GM19240 (cell line): ENCODE measurements around the gene BTF3.

Source experiments
- DNase-seq: peaks from one replicate; pipeline ENCODE4 v3.0.0; 2011; ENCODE audit warnings: low spot score; ENCODE audit not compliant: insufficient read length

Gene BTF3

DNA sequence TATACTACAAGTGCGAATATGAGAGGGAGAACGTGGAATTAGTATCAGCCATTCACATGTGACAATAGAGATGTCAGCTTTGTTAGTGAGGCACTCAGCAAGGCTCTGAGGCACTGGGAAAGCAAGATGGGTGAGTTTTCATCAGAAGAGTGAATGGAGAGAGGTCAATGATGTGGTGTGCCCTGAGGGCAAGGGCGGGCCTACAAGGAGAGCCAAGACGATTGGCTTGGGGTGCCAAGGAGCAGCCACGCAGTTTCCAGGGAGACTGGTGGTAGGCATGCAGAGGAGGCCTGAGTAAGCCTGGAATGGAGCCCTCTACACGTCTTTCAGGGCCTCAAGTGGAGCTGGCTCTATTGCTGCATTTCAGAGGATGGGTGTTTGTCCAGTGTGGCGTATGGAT lies 24.7 kb downstream of the BTF3 start:
- no peak for DNase-seq

DNA sequence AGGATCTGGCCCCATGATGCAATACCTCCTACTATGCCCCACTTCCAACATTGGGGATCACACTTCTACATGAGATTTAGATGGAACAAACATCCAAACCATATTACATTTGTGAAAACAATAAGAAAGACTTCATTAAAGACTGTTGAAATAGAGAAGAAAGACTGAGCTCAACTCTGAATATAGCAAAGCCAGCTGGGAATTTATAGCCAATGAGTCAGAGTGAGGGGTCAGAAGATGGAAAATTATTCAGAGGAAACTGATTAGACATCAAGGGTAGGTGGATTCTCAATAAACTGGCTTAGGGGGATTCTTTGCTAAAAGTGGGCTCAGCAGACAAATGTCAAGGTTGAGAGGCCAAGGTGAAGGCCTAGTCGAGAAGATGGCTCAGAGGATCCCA lies 25.6 kb downstream of the BTF3 start:
- no peak for DNase-seq

DNA sequence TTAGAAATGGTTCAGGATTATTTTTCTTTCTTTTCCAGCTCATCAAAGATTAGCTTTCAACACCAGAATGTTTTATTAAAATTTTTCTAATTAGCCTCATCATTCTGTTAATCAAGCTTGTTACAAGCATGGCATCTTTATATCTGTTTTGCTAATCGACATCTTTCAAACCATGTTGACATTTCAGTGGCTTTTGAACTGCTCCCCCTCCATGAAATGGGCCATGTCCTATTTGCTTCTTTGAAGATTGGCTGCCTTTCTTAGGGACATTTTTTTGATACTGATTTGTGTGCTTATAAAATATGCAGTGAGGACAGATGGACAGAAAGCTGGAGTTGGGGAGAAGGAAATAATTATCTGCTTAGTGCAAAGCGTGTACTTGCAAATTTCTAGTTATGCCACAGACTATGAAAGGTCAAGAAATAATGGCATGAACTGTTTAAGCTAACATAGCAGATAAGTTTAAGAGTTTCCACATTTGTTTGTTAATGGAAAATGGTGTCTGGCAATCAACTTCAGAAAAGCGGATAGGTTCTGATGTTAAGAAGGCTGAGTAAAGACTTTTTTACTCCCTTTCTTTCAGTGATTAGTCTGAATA lies 27.5 kb downstream of the BTF3 start:
- DNase-seq: no peak

DNA sequence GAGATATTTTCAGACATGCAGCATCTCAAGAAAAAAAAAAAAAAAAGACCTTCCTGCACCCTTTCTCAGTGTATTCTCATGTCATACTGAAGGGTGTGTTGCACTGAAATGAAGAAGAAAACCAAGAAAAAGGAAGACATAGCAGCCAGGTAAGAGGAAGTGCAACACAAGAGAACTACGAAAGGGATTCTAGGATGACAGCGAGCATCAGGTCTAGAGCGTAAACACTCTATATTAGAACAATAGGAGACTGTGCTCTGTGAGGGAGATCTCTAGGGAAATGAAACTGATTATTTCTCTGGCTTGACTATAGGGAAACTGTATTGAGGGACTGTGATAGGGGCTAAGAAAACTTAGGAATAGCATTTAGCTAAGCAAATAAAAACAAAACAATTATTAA lies 30.0 kb downstream of the BTF3 start:
- DNase-seq: no peak

DNA sequence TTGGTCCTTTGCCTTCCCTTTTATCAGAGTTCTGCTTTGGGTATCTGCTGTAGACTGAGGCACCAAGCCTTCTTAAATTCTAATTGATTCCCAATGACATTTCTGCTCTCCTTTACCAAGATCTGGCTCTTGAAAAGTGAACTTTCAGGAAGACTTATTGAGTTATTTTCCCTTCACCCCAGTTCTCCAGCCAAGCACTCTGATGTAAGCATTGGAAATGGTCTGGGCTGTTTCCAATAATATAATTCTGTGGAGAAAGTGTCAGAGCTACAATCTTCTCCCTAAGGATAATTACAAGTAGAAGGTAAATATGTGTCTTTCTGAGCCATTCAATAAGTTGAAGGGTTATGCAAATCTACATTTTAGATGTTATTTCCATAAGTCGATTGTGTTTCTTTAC lies 30.8 kb downstream of the BTF3 start:
- no peak for DNase-seq

DNA sequence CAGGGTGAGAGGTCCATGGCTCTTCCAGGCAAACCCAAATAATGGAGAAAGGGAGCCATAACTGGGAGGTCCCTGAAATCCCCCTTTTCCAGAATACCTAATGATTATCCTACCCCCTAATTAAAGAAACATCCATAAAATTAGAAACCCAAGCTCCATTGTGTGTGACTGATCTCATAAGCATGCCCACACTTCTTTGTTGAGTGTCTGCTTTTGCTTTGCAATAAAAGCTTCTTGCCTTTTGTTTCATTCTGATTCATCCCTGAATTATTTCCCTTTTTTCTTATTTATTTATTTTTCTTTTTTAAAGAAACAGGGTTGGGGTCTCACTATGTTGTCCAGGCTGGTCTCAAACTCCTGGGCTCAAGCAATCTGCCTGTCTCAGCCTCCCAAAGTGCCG lies 33.1 kb downstream of the BTF3 start:
- no peak for DNase-seq

DNA sequence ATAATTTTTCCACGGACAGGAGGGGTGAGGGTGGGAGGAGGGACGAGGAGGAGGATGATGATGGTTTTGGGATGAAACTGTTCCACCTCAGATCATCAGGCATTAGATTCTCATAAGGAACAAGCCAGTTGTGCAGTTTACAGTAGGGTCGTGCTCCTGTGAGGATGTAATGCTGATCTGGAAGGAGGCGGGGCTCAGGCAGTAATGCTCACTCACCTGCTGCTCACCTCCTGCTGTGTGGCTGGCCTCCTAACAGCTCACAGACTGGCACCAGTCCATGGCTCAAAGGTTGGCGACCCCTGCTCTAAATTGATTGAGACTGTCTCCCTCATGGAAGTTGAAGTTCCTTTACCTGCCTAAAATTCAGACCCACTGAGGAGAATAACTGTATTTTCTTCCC lies 34.0 kb downstream of the BTF3 start:
- DNase-seq: no peak

DNA sequence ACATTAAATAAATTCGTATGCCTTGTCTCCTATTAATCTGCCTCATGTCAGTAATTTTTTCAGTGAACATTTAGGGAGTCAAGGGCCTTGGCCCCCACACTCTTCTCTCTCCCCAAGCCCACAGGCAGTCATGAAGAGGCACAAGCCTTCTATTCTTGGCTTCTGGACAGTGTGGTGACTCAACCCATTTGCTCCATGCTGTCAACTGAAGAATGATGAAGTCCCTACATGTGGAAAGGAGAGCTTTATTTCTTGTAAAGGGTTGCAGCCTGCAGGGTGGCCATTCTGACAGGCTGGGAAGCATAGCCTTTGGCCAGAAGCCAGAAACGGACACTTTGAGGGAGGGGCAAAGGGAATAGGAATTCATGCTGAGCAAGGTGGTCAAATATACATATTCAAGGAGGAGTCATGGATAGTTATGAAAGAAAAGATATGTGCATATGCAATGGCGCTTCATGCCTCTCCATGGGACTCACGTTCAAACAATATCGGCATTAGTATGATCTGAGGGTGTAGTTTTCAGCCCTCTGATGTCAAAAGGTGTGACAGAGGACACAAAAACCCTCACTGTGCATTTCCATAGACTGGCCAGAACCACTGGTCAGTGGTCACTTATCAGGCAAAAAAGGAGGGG lies 35.9 kb downstream of the BTF3 start:
- DNase-seq: no peak

DNA sequence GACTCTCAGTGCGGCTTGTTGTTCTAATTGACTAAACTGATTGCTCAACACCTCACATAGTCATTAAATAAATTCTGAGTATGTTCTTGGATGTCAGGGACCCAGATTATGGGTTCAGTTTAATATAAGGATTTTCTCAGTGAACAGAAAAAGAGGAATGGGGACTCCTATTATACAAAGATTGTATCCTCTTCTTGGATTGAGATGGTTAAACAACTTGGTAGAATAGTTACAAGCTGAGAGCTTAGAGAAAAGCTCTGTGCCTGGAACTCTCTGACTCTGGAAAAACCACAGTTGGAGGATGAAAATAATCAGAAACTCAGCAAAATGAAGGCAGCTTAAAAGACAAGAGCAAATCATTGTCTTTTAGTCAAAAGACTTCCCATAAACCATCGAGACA lies 36.7 kb downstream of the BTF3 start:
- DNase-seq: no peak

DNA sequence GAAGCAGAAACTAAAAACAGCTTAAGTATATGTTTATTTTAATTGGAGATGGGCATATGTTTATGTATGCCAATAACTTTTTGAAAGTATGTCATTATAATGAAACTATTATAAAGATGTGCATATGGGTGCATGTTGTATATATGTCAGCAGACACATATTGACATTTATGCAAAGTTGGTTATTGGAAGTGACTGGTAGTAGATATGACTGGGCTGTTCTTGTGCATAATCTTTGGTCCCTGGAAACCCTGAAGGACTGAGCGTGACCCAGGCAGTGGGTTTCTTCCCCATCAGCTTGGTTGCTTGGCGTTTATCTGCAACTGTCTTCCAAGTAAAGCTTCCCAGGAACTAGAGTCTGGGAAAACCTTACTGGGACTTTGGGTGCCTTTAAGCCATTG lies 41.5 kb downstream of the BTF3 start:
- no peak for DNase-seq

DNA sequence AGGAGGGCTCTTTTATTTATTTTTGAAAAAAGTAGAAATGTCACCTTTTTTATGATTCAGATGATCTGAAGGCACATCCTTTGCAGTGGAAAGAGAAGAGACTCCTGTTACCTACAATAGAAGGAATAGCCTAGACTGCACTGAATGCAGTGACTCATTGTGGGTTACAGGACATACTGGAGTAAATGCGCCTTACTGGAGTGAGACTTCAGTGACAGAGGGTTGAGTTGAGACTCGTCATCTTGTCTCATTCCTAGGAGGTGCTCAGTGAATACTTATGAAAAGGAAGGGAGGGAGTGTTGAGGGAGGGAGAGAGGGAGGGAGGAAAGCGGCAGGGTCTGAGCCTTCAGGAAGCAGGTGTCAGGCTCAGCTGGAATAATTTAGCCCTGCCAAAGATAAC lies 42.0 kb downstream of the BTF3 start:
- no peak for DNase-seq

DNA sequence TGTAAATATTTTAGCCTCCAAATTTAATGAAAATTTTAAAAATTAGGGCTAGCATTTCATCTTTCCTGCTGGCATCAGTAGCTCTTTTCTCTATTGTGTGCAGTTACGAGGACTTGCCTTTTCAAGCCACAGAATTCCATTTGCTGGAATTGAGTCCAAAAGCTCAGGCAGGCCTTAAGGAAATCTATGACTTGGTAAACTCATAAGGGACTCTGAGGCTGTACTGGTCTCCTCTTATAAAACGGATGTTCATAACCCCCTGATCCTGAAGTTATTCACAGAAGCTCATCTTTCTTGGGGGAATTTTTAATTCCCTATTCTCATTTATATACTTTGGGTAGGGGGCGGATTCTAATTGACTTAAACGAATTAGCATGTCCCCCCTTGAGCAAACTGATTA lies 43.8 kb downstream of the BTF3 start:
- DNase-seq: no peak

DNA sequence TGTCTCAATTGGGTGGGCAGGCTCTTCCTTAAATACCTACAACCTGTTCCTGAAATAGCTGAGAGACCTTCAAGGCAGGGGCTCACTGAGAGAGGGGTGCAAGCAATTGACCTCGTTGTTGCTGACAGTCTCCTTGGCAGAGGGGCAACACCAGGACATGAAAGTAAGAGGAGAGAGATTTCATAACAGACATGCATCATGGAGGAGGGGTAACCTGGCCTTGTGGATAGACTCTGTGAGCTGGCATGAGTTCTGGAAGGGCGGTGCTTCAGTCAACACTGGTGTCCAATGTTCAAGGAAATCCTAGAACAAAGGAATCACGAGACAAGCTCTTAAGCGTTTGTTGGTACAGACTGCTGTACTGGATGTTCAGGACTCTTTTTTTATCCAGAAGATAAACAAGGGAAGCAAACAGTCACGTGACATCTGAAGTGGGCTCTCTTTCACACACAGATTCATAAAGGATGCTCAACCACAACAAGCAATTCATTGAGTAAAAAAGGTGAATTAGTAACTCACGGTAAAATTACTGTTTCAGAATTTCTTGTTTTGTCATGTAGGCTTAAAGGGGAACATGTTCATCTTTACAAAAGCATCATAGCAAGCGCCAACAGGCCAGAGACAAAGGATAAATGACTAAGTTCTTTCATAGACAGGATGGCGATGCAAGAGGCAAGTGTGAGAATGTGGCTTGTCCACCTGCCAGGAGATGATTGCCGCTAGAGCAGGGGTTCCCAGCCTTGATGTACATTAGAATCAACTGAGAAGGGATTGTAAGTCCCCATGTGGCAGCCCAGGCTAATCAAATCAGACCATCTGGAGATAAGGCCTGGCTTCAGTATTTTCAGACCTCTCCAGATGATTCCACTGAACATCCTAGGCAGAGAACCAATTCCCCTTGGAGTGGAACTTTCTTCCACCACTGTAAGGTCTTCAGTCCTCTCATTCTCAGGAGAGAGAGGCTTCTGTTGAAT lies 46.5 kb downstream of the BTF3 start:
- no peak for DNase-seq

DNA sequence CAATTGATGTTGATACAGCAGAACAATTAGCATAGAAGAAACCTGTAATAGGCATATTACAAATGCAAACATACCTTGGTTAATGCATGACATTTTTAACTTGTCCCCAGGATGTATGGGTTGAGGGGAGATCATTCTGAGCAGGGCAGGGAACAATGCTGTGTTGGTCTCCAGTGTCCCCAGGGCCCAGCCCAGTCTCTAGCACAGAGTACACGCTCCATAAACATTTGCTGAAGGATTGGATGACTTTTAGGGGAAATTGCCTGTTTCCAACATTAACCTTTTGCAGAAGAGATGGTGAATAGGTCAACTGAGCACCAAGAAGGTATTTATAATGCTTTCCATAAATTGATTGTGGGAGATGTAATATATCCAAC lies 47.1 kb downstream of the BTF3 start:
- DNase-seq: no peak

DNA sequence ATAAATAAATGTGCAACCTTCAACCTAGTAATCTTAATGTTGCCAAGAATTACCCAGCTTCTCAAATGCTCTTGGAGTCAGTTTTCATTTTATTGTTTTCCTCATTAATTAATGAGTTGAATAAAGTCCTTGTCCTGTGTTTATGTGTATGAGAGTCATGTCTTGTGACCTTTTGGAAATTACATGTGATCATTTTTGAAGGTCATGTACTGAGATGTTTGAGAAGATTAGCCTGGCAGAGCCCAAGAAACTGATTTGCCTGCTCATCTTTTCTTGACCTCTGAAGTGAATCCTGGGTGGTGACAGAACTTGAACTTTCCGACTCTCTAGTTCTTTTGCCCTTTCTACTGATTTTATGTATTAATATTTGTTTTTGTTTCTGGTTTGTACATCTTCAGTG lies 51.8 kb downstream of the BTF3 start:
- DNase-seq: no peak

DNA sequence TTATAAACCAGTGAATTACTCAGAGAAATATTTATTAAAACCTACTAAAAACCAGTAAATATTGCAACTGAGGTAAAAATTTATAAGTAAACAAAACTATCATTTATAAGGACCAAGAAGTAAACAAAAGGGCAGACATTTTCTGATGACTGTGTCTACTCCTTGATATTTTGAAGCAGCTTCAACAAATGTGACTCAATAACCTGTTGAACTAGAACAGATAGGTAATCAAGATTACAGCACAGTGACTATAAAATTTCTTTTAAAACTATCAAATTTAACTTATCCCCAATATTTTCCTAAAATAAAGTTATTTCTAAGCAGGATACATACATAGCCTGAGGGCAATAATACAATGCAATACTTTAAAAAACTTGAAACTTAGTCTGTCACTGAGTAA lies 54.4 kb downstream of the BTF3 start:
- DNase-seq: no peak
